Neural cell (in vitro differentiated cells): ENCODE measurements around the gene ABCC11. TPM values are rescaled to one million over a fixed set of nuclear protein-coding genes. Genes with fewer than 3 reads are reported as not detected.

Source experiments
- H2AFZ ChIP-seq: fragments of 200-600, 300-800 bp; sonication (generic), shearing (Covaris generic); 2 replicates; pipeline ENCODE4 v1.6.0; 2014; ENCODE audit warnings: low read depth, mild to moderate bottlenecking, antibody characterized with exemption, low read length, moderate library complexity
- H3F3A ChIP-seq: fragments of 200-600 bp; shearing (Covaris generic); 2 replicates; pipeline ENCODE4 v1.6.1; 2016; ENCODE audit warnings: mild to moderate bottlenecking, moderate library complexity, mixed read lengths, antibody characterized with exemption, low read length; ENCODE audit not compliant: insufficient read depth, poor library complexity, severe bottlenecking
- H3K27ac ChIP-seq: fragments of 200-600, 300-800 bp; sonication (generic), shearing (Covaris generic); 2 replicates; pipeline ENCODE4 v1.5.1; 2014; ENCODE audit warnings: mild to moderate bottlenecking, low read length, moderate library complexity
- H3K27me3 ChIP-seq: fragments of 300-800, 200-600 bp; sonication (generic), shearing (Covaris generic); 2 replicates; pipeline ENCODE4 v1.6.0; 2014; ENCODE audit warnings: mild to moderate bottlenecking, low read depth, low read length, moderate library complexity; ENCODE audit not compliant: insufficient read depth
- H3K36me3 ChIP-seq: fragments of 300-800, 200-600 bp; sonication (generic), shearing (Covaris generic); 2 replicates; pipeline ENCODE4 v1.5.1; 2014; ENCODE audit warnings: mild to moderate bottlenecking, antibody characterized with exemption, low read length, moderate library complexity; ENCODE audit not compliant: insufficient read depth
- H3K4me2 ChIP-seq: fragments of 300-800, 200-600 bp; sonication (generic), shearing (Covaris generic); 2 replicates; pipeline ENCODE4 v1.6.0; 2014; ENCODE audit warnings: mild to moderate bottlenecking, low read length
- H3K4me3 ChIP-seq: fragments of 300-800, 200-600 bp; sonication (generic), shearing (Covaris generic); 2 replicates; pipeline ENCODE4 v1.5.1; 2014; ENCODE audit warnings: mild to moderate bottlenecking, low read length, moderate library complexity
- H3K79me2 ChIP-seq: fragments of 200-600 bp; shearing (Covaris generic); replicated peaks from 2 replicates; pipeline ENCODE4 v1.6.0; 2014; ENCODE audit warnings: mild to moderate bottlenecking, low read length, moderate library complexity; ENCODE audit not compliant: insufficient read depth
- H3K9ac ChIP-seq: fragments of 300-800, 200-600 bp; sonication (generic), shearing (Covaris generic); 2 replicates; pipeline ENCODE4 v1.6.1; 2016; ENCODE audit warnings: mild to moderate bottlenecking, low read length, mixed read lengths
- H3K9me2 ChIP-seq: fragments of 200-600 bp; shearing (Covaris generic); 2 replicates; pipeline ENCODE4 v1.6.1; 2016; ENCODE audit warnings: mild to moderate bottlenecking, low read length, mixed read lengths; ENCODE audit not compliant: insufficient read depth
- H3K9me3 ChIP-seq: fragments of 200-600, 300-800 bp; sonication (generic), shearing (Covaris generic); 2 replicates; pipeline ENCODE4 v1.6.1; 2016; ENCODE audit warnings: mild to moderate bottlenecking, mixed run types, low read length, moderate library complexity, mixed read lengths
- H4K20me1 ChIP-seq: fragments of 200-600 bp; shearing (Covaris generic); 2 replicates; pipeline ENCODE4 v1.6.1; 2016; ENCODE audit warnings: mild to moderate bottlenecking, mixed run types; ENCODE audit not compliant: insufficient read depth
- EP300 ChIP-seq: fragments of 450-650 bp; conservative IDR thresholded peaks from 2 replicates; pipeline ENCODE4 v1.6.1; 2014; ENCODE audit warnings: antibody characterized with exemption, mild to moderate bottlenecking, moderate library complexity; ENCODE audit not compliant: poor library complexity, severe bottlenecking
- EZH2 ChIP-seq: fragments of 200-600, 300-800 bp; shearing (Covaris generic), sonication (generic); IDR thresholded peaks from 2 replicates; pipeline ENCODE4 v1.6.1; 2014; ENCODE audit warnings: antibody characterized with exemption, low read length, borderline replicate concordance, mild to moderate bottlenecking; ENCODE audit not compliant: insufficient read depth, poor library complexity, severe bottlenecking
- MXI1 ChIP-seq: fragments of 450-650 bp; conservative IDR thresholded peaks from 2 replicates; pipeline ENCODE4 v1.6.1; 2014; ENCODE audit warnings: antibody characterized with exemption, mild to moderate bottlenecking; ENCODE audit not compliant: poor library complexity, severe bottlenecking
- POLR2AphosphoS5 ChIP-seq: IDR thresholded peaks from 2 replicates; pipeline ENCODE4 v1.6.1; 2012
- RAD21 ChIP-seq: fragments of 450-650 bp; conservative IDR thresholded peaks from 2 replicates; pipeline ENCODE4 v1.6.1; 2014; ENCODE audit warnings: antibody characterized with exemption, mild to moderate bottlenecking, moderate library complexity
- REST ChIP-seq: IDR thresholded peaks from 2 replicates; pipeline ENCODE4 v1.6.1; 2012; ENCODE audit warnings: borderline replicate concordance
- SMC3 ChIP-seq: fragments of 450-650 bp; conservative IDR thresholded peaks from 2 replicates; pipeline ENCODE4 v1.6.1; 2014; ENCODE audit warnings: antibody characterized with exemption, mild to moderate bottlenecking, moderate library complexity; ENCODE audit not compliant: poor library complexity
- TAF1 ChIP-seq: IDR thresholded peaks from 2 replicates; pipeline ENCODE4 v1.6.1; 2012; ENCODE audit warnings: low read depth
- polyA plus RNA-seq: library from polyadenylated mRNA; depleted of rRNA; stranded (reverse); fragments of >200 nt; gene quantifications from 2 replicates; pipeline ENCODE4 v1.2.3, GENCODE V29; 2014
- TF ChIP-seq, protein P1 (sequence below): fragments of 450-650 bp; IDR thresholded peaks from 2 replicates; pipeline ENCODE4 v1.5.1; 2014; ENCODE audit warnings: antibody characterized with exemption, mild to moderate bottlenecking, moderate library complexity; ENCODE audit not compliant: poor library complexity, severe bottlenecking

The ABCC11 gene
- polyA plus RNA-seq, 1 donor from 2014 or later = 0.14 TPM

DNA sequence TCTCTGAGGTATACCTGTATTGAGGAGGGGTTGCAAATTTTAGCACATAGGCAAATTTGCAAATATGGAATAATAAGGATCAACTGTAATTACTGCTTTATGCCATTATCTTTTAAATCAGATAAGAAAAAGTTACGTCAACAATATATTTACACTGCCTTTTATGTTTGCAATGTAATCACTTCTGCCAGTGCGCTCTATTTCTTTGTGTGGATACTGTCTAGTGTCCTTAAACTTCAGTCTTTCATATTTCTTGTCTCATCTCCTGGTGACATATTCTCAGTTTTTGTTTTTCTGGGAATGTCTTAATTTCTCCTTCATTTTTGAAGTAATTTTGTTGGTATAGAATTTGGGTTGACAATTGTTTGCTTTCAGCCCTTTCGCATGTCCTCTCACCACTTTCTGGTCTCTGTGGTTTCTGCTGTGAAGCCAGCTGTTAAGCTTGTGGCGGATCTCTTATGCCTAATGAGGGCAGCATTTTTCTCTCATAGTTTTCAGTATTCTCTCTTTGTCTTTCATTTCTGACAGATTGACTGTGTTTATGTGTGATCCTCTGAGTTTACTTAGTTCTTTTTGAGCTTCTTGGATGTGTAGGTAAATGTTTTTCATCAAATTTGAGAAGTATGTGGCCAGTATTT, 37.6 kb upstream of the ABCC11 start:
- H3K9ac ChIP-seq = no peak overlapping the region
- peaks cover 9% of the 10 kb centered on the region for H3K9me3 ChIP-seq
- H3K4me2 ChIP-seq = no peak overlapping the region
- TF ChIP-seq SMC3 (no peak), TAF1 (no peak), MXI1 (no peak), EP300 (no peak), EZH2 (no peak), RAD21 (no peak), POLR2AphosphoS5 (no peak), REST (no peak)
- TF ChIP-seq, protein P1, sequence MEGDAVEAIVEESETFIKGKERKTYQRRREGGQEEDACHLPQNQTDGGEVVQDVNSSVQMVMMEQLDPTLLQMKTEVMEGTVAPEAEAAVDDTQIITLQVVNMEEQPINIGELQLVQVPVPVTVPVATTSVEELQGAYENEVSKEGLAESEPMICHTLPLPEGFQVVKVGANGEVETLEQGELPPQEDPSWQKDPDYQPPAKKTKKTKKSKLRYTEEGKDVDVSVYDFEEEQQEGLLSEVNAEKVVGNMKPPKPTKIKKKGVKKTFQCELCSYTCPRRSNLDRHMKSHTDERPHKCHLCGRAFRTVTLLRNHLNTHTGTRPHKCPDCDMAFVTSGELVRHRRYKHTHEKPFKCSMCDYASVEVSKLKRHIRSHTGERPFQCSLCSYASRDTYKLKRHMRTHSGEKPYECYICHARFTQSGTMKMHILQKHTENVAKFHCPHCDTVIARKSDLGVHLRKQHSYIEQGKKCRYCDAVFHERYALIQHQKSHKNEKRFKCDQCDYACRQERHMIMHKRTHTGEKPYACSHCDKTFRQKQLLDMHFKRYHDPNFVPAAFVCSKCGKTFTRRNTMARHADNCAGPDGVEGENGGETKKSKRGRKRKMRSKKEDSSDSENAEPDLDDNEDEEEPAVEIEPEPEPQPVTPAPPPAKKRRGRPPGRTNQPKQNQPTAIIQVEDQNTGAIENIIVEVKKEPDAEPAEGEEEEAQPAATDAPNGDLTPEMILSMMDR = no peak
- no peaks in the 10 kb centered on the region for H3K27me3 ChIP-seq
- no peak overlapping the region for H3K27ac ChIP-seq
- no peak overlapping the region for H3K4me3 ChIP-seq
- no peaks in the 10 kb centered on the region for H3F3A ChIP-seq
- H4K20me1 ChIP-seq = no peaks in the 10 kb centered on the region
- peaks cover 15% of the 10 kb centered on the region for H3K36me3 ChIP-seq
- no peak overlapping the region for H2AFZ ChIP-seq
- no peaks in the 10 kb centered on the region for H3K79me2 ChIP-seq
- H3K9me2 ChIP-seq = no peaks in the 10 kb centered on the region

GRCh38 chr16:48282636-48283263, 35.4 kb upstream of the ABCC11 start:
- TF ChIP-seq RAD21 (no peak), REST (no peak), TAF1 (no peak), EZH2 (no peak), POLR2AphosphoS5 (no peak), EP300 (no peak), MXI1 (no peak), SMC3 (no peak)
- TF ChIP-seq, protein P1 = no peak
- no peak overlapping the region for H3K9ac ChIP-seq
- no peaks in the 10 kb centered on the region for H3K27me3 ChIP-seq
- H3K9me3 ChIP-seq = peaks cover 9% of the 10 kb centered on the region
- no peak overlapping the region for H2AFZ ChIP-seq
- H3K9me2 ChIP-seq = no peaks in the 10 kb centered on the region
- H3K4me3 ChIP-seq = no peak overlapping the region
- no peaks in the 10 kb centered on the region for H3F3A ChIP-seq
- H3K4me2 ChIP-seq = no peak overlapping the region
- H3K27ac ChIP-seq = no peak overlapping the region
- H3K36me3 ChIP-seq = peaks cover 15% of the 10 kb centered on the region
- H4K20me1 ChIP-seq = no peaks in the 10 kb centered on the region
- no peaks in the 10 kb centered on the region for H3K79me2 ChIP-seq
